GM21576 (cell line): ENCODE results near the gene FAM210A.
A peak's percentile ranks its signal among the peaks of the same experiment; 100 is the strongest.

Experiments
- ATAC-seq: cut with Tn5 transposase; IDR thresholded peaks from one replicate; pipeline ENCODE4 v1.9.1; 2021; ENCODE audit warnings: mild to moderate bottlenecking, moderate library complexity; ENCODE audit not compliant: unreplicated experiment

Gene FAM210A

GRCh38 chr18:13649397-13650390 lies 76.7 kb downstream of the FAM210A start:
- ATAC-seq: no peak

- no peak for ATAC-seq
Observed at GRCh38 chr18:13647761-13648160, 78.6 kb downstream of the FAM210A start.

GRCh38 chr18:13646633-13647032 lies 79.7 kb downstream of the FAM210A start:
- no peak for ATAC-seq

- ATAC-seq: no peak
Observed at GRCh38 chr18:13645093-13645492, 81.3 kb downstream of the FAM210A start.

- no peak for ATAC-seq
Observed at GRCh38 chr18:13643261-13643751, 83.1 kb downstream of the FAM210A start.

- ATAC-seq: no peak
Observed at GRCh38 chr18:13642440-13642827, 83.9 kb downstream of the FAM210A start.

GRCh38 chr18:13641551-13642439 lies 84.6 kb downstream of the FAM210A start:
- ATAC-seq: no peak

GRCh38 chr18:13640266-13640860 lies 86.0 kb downstream of the FAM210A start:
- ATAC-seq: no peak

GRCh38 chr18:13638719-13639595 lies 87.4 kb downstream of the FAM210A start:
- no peak for ATAC-seq

- no peak for ATAC-seq
Observed at GRCh38 chr18:13635046-13635445, 91.3 kb downstream of the FAM210A start.

- ATAC-seq: no peak
Observed at GRCh38 chr18:13633700-13634099, 92.7 kb downstream of the FAM210A start.

- ATAC-seq: no peak
Observed at GRCh38 chr18:13630716-13631268, 95.6 kb downstream of the FAM210A start.

GRCh38 chr18:13629841-13630715 lies 96.3 kb downstream of the FAM210A start:
- ATAC-seq: peak; percentile 72

GRCh38 chr18:13628211-13628610 lies 98.1 kb downstream of the FAM210A start:
- no peak for ATAC-seq

GRCh38 chr18:13627639-13628038 lies 98.7 kb downstream of the FAM210A start:
- ATAC-seq: no peak

- no peak for ATAC-seq
Observed at GRCh38 chr18:13626544-13626908, 99.8 kb downstream of the FAM210A start.

- ATAC-seq: no peak
Observed at GRCh38 chr18:13625843-13626543, 100.4 kb downstream of the FAM210A start.

GRCh38 chr18:13625355-13625754 lies 101.0 kb downstream of the FAM210A start:
- ATAC-seq: no peak
